GM18508 (cell line): ENCODE data around the gene ATCAY.
"Not testable (repeated sequence)": the region's sequence is repeated elsewhere in the genome, so short reads cannot be mapped to it uniquely, and the experiment has no call there.

Experiments used
- ATAC-seq: cut with Tn5 transposase; IDR thresholded peaks from one replicate; pipeline ENCODE4 v1.9.1; 2021; ENCODE audit warnings: moderate number of reproducible peaks; ENCODE audit not compliant: insufficient read depth, unreplicated experiment

Gene ATCAY

GRCh38 chr19:3852614-3853254 lies 27.8 kb upstream of the ATCAY start:
- ATAC-seq: no peak

GRCh38 chr19:3855320-3855719 lies 25.2 kb upstream of the ATCAY start:
- no peak for ATAC-seq

- ATAC-seq: no peak
Measured at GRCh38 chr19:3857449-3858003, 23.0 kb upstream of the ATCAY start.

- no peak for ATAC-seq
Measured at GRCh38 chr19:3860499-3860898, 20.0 kb upstream of the ATCAY start.

GRCh38 chr19:3862826-3863500 lies 17.5 kb upstream of the ATCAY start:
- no peak for ATAC-seq

GRCh38 chr19:3863648-3864047 lies 16.8 kb upstream of the ATCAY start:
- no peak for ATAC-seq

DNA sequence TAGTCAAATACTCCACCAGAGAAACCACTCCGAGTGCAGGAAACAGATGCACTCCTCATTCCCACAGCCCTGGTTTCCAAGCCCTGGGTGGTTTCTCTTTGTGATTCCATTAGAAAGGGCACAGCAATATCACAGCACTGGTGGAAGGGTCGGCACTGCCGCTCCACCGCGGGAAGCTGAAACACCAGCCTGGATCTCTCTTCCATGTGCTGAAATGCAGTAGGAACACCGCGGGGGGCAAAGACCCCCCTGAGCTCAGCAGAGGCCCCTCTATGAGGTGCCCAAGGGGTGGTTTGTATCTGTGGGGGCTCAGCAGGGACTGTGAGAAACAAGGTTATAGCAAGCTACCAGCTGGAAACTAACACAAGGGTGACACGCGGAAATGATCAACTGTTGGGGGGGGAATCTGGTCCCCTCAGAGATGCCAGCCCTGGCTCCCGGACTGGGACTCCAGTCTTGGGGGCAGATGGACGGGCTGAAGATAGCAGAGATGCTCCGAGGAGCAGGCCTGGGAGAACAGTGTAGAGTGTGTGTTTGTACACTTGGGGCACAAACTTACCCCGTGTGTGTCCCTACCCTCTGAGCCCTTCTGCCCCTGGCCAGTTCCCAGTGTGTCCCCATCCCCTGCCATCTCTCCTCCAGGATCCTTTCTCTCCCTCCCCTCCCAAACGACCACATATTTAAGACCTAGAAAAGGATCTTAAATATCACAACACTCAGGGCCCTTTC lies 13.4 kb upstream of the ATCAY start:
- ATAC-seq: no peak

DNA sequence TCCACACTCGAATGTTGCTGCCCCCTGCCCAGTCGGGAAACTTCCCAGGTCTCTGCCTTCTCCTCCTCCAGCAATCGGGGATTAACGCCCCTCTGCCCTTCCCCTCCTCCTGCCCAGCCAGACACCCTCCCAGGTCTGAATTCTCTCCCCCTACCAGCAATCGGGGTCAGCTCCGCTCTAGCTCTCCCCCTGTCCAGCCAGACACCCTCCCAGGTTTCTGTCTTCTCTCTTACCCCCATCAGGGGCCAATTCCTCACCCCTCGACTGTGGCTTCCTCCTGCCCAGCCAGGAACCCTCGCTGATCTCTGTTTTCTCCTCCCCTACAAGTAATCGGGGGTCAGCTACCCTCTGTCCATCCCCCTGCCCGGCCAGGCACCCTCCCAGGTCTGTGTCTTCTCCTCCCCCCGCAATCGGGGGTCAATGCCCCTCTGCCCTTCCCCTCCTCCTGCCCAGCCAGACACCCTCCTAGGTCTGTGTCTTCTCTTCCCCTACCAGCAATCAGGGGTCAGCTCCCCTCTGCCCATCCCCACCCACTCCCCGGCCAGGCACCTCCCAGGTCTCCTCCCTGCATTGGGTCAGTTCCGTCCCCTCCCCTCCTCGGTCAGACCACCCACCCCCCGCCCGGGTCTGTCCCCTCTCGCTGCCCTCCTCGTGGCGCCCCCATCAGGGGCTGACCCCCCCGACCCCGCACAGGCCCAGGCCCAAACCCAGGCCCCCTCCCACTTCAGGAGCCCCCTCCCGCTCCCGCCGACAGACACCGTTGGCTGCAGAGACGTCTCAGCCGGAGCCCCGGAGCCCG lies 12.3 kb upstream of the ATCAY start:
- no peak for ATAC-seq

GRCh38 chr19:3868770-3869456 lies 11.6 kb upstream of the ATCAY start, which contains the start of gene ZFR2:
Gene ZFR2 (minus strand): TSS chr19:3869038. CDS start chr19:3869017, 21 bp downstream.
- ATAC-seq: no peak

DNA sequence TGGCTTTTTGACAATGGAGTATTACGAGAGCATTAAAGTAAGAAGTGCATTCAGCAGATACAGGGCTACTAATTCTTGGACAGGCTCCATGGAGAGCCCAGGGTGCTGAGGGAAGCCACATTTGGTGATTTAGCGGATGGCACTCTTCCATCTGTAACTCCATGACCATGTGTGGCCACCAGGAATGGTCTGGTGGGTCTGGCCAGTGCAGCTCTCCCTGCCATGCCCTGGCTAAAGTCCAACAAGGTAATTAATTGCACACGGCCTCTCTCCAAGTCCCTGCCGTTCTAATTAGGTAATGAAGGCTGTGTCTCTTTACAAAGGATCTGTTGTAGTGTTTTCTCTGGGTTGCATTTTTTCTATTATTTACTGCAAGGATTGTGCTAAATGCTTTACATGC lies 7.3 kb upstream of the ATCAY start:
- no peak for ATAC-seq

DNA sequence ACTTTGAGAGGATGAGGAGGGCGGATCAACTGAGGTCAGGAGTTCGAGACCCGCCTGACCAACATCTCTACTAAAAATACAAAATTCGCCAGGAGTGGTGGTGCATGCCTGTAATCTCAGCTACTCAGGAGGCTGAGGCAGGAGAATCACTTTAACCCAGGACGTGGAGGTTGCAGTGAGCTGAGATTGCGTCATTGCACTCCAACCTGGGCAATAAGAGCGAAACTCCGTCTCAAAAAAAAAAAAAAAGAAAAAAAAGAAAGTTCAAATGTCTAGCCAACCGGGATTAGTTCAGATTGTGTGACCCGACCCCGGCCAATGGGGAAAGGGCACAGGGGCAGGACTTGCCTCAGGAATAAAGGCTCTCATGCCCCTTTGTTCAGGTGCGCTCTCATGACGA lies 5.8 kb upstream of the ATCAY start:
- not testable (repeated sequence) for ATAC-seq

DNA sequence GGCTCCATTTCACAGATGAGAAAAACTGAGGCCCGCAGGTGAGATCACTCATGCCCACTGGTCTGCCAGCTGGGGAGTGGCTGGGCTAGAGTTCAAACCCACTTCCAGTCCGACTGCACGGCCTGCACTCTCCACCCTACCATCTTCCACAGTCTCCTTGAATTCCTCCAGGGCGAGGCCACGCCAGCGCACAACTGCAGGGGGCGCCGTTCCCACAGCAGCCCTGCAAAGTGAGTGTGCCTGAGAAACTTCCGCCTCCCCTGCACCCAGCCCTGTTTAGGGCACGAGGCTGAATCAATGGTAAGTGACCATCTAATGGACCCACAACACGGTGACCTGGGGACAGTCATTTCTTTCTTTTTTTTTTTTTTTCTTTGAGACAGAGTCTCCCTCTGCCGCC lies 829 bp upstream of the ATCAY start:
- no peak for ATAC-seq

DNA sequence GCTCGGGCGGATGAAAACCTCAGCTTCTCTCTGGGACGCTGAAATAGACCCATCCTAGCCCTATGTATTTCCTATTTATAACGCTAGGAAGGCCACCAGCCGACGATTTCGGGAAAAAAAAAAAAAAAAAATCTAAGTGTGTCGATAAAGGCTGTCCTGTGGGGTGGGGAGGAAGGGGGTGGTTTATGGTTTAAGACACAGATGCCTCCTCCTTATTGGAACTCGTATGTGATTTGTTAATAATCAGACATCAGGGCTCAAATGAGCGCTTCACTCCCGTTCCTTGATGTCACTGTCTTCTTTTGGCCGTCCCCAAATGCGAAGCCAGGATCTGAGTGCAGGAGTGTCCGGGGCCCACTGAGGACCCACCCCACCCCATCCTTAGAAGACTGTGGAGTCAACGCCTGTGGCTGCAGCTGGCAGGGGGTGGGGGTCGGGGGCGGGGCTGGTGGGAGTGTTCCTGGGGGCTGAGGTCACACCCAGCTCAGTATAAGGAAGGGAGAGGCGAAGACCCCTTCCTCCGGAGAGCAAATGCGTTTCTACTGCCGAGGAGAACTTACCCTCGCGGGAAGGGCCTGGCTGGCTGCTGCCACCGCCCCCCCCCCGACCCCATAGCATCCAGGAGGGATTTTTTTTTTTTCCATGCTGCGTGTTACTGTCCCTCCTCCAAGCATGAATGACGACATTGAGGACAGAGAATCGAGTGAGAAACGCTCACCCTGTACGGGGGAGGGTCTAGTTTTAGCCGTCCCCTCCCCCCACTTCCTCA lies 971 bp downstream of the ATCAY start:
- no peak for ATAC-seq

- ATAC-seq: no peak
Measured at GRCh38 chr19:3882041-3882384, 1.5 kb downstream of the ATCAY start.

DNA sequence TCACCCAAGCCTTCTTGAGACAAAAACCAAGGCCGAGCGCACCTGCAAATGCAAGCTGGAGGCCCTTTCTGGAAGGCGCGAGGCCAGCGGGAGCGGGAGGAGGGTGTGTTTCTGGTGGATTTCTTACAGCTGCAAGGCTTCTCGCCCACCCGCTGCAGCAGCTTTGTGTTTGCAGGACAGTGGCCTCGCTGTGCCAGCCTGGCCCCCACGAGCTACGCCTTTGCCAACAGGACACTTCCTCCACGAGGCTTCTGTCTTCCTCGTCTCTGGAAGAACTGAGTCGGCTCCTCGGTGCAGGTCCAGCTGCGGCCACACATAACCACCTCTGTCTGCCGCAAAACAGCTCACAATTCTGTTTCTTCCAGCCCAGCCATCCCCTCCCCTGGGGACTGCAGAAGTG lies 10.1 kb downstream of the ATCAY start:
- ATAC-seq: no peak

GRCh38 chr19:3893509-3894179 lies 13.2 kb downstream of the ATCAY start:
- ATAC-seq: no peak

DNA sequence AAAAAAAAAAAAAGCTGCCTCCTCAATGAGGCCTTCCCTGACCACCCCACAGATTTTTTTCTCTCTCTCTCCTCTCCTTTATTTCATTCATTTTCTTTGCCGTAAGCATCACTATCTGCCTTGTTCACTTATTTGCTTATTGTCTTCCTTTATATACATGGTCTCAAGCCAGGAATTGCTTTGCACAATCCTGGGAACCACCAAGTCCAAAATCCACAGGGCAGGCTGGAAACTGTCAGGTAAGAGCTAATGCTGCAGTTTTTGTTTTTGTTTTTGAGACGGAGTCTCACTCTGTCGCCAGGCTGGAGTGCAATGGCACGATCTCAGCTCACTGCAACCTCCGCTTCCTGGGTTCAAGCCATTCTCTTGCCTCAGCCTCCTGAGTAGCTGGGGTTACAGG lies 14.5 kb downstream of the ATCAY start:
- not testable (repeated sequence) for ATAC-seq

GRCh38 chr19:3895788-3896187 lies 15.3 kb downstream of the ATCAY start:
- ATAC-seq: no peak

GRCh38 chr19:3897936-3898335 lies 17.5 kb downstream of the ATCAY start:
- no peak for ATAC-seq
